AG20443 (cell line): Measurements from ENCODE around the gene DENND2D.

Source experiments
- DNase-seq: peaks from one replicate; pipeline ENCODE4 v3.0.0; 2012; ENCODE audit warnings: low spot score, mixed read lengths

Gene DENND2D

GRCh38 chr1:111175349-111175748 is 25.1 kb downstream of the DENND2D start:
- DNase-seq: no peak

DNA sequence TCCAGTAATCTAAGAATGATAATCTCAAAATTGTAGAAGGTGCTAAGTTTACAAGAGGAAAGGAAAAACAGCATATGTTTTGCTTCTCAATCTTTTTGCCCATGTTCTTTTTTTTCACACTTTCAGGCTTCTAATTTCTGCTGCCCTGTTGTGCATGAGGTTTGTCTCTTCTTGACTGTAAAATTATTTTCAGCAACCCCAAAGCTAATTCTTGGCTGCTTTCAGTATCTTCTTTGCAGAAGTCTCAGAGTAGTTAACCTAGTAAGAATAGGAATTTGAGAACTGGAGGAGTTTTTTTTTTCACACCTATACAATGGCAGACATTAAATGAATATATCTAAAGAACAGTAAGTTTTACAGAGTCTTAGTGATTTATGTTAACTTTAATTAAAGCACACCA is 26.4 kb downstream of the DENND2D start:
- DNase-seq: no peak

GRCh38 chr1:111172463-111172862 is 28.0 kb downstream of the DENND2D start:
- no peak for DNase-seq

DNA sequence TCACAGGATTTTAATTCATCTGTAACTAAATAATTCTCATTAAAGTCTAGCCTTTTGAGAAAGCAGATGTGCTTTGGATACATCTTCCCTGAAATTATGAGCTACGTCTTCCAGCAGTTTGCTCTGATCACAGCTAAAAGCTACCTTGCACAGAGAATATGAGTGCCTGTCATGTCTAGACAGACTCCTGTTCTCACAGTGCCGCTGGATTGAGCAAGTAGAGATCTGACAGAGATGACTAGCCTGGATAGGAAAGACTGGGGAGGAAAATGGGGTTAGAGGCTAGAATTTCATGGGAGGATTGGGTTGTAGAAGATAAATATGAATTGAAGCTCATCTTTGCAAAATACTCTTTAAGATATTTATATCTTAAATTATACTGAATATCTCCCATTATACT is 36.3 kb downstream of the DENND2D start:
- no peak for DNase-seq

DNA sequence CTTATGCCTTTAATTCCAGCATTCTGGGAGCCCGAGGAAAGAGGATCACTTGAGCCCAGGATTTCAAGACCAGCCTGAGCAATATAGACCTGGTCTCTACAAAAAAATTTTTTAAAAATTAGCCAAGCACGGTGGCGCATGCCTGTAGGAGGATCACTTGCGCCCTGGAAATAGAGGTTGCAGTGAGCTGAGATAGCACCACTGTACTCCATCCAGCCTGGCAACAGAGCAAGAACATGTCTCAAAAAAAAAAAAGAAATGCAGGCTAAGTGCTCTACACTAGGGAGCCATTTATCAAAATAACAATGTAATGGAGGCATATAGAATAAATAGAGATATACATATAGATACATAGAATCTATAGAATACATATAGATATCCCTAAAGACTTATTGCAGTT is 37.1 kb downstream of the DENND2D start:
- DNase-seq: no peak

DNA sequence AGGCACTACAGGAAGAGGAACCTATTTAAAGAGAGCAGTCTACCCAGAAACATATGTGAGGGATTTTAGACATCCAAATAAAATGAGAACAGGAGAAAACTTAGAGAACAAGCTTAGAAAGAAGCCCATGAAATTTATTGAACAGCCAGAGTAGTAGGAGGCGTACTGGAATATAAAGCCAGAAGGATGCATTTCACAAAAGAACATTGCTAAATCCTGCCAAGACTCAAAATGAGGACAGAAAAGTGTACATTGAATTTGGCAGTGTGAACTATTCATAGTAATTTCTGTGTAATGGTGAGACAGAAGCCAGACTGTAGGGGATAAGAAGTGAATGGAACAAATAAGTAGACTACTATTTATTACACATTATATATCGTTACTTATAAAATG is 38.0 kb downstream of the DENND2D start:
- no peak for DNase-seq

DNA sequence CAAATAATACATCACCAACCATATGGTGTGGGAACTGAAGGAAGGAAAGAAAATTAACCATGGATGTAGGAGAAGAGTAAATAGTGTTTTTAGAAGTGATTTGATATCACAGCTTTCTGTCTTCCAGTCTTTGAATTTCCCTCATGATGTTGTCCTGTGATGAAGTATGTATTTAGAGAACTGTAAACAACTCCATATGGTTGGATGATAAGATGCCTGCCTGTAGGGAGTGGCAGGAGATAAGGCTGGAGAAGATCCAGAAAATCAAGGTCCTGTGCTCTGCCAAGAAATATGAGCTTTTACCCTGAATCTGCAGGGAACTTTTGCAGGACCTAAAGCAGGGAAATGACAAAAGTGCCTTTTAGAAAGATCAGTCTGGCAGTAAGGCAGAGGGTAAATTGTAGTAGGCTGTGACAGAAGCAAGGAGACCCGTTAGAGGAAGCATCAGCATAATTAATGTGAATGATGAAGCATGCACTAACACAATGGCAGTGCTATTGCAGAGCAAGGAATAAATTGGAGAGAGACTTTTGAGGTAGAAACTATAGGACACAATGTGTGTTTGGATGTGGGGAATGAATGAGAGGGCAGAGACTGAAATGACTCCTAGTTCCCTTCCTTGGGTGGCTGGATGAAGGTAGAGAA is 38.5 kb downstream of the DENND2D start:
- DNase-seq: no peak

DNA sequence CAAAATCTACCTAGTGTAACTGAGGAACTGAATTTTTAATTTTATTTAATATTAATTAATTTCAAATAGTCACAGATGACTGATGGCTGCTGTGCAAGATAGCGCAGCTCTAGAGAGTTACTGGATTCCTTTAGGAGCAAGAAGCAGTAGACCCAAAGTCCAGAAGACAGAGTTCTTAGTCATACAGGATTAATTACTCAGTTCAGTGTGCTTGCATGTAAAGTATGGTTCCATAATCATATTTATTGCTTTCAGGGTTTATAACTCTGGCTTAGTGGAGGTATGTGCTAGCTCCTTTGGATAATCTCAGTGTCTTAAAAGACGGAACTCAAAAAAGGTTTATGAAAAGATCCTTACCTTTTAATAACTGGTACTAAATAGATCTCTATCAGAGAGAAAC is 43.0 kb downstream of the DENND2D start:
- no peak for DNase-seq

GRCh38 chr1:111154021-111154999 is 46.1 kb downstream of the DENND2D start:
- DNase-seq: no peak

GRCh38 chr1:111151838-111152237 is 48.6 kb downstream of the DENND2D start:
- DNase-seq: no peak

DNA sequence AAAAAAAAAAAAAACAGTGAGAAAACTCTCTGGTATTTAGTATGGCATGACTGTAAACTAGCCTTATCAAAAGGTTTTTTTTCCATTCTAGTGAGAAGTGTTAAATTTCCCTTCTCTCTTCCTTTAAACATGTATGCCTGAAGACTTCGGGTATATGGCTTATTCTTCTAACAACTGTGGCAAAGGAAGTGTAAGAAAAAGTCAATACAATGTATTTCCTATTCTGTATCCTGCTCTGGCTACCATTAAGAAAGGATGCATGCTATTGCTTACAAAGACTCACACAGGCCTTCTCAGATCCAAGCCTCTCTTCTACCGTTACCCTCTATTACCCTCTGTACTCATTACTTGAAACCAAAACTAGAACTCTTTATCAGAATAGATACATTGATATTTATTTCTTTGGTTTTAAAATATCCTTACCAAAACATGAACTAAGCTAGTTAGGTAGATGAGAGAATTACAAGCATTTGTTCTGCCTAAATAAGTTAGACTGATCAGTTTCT is 52.0 kb downstream of the DENND2D start:
- DNase-seq: no peak

DNA sequence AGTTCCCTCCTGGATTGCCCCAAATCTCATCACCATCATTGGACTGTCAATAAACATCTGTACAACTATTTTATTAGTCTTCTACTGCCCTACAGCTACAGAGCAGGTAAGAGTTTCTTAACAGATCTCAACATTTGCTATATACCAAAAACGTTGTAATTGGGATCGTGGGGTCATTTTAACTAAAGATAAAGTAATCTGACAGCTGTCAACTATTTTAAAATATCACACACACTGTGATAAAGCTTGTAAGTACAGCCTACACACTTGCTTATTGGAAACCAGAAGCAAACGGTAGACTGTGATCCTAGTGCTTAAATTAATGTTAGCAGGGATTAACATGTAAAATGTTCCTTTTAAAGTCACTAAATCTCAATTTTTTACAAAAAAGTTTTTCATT is 52.5 kb downstream of the DENND2D start:
- DNase-seq: no peak

DNA sequence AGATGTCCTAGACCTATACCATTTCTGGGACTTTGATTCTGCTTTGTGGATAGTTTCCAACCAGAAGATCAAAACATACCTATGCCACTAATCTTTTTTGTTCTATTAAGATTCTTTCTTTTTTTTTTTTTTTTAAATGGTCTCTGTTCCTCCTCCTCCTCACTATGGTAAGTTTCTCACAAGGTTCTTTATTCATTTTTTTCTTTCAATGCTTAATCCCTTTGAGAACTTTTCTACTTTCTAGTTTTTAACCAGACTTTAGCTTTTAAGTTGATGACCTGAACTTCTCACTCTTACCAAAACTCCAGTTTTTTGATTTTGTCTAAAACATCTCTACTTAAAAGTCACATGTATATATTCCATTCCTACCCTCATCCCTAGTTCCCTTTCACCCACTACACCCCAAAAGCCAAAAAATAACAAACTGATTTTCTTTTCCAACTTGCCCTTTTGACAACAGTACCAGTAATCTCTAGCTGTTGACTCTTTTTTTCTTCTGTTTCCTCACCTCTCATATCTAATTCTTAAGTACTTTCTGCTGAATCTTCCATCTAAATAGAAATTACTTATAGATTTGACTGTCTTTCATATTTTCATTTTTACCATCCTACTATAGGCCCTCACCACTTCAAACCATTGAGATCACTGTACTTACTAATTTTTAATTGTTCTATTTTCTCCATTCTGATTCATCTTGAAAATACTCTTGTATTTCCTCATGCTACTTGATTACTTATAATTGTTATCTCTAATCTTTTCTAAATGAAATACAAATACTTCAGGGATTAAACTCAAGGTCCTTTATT is 54.3 kb downstream of the DENND2D start:
- no peak for DNase-seq

DNA sequence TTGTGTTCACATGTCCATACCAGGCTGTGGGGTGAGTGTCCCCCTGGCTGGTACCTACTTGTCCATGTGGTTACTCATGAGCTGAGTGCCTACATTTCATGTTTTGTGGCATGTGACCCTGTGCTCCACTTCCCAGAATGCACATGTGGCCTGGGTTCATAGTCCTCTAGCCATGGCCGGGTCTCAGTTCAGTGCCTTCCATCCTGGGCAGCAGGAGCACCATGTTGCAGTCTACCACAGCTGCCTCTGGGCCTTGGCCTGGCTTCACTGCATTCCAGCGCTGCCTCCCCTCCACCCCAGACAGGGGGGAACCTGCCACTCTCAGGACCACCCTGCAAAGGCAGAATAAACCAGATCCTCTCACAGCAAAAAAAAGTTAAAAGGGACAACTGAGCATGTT is 54.9 kb downstream of the DENND2D start:
- no peak for DNase-seq

DNA sequence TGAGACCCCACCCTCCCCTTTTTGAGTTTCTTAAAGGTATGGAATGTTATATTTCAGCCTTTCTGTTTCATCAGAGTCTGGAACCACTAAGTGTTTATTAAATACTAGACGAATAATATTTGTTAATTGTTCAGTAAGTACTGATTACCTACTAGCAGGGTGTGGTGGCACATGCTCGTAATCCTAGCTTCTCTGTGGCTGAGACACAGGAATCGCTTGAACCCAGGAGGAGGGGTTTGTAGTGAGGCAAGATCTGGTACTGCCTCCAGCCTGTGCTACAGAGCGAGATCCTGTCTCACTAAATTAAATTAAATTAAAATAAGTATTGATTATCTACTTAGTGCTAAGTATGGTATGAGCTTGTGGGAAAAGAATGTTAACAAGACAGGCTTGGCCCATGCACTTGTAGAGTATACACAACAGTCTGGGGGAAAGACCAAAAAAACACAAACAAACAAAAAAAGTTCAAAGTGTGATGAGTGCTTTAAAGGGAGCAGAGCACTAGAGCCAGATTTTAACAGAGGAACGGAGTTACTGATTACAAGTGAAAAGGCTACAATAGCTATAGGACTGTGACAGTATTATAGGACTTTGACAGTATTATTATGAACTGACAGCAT is 58.0 kb downstream of the DENND2D start:
- no peak for DNase-seq

GRCh38 chr1:111141245-111142220 is 58.9 kb downstream of the DENND2D start:
- no peak for DNase-seq

DNA sequence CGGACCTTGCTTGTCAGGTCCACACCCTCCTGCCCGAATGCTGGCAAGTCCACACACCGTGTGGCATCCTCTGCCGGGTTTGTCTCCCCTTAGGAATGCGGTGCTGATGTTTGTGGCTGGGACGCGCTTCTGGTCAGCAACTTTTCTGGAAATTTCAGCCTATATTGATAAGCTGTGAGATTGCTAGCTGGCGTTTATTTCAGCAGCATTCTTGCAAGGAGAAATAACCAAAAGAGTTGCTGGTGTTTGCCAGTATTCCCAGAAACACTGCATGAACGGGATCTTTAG is 59.8 kb downstream of the DENND2D start:
- DNase-seq: peak; percentile 88

GRCh38 chr1:111139956-111140679 is 60.3 kb downstream of the DENND2D start, which contains the start of the genes CEPT1 and DRAM2:
CEPT1 (plus strand) TSS chr1:111140223; CDS start chr1:111147715, 7,492 bp downstream.
DRAM2 (minus strand) TSS chr1:111140093; CDS start chr1:111131554, 8,539 bp downstream.
- DNase-seq: peak; percentile 97

DNA sequence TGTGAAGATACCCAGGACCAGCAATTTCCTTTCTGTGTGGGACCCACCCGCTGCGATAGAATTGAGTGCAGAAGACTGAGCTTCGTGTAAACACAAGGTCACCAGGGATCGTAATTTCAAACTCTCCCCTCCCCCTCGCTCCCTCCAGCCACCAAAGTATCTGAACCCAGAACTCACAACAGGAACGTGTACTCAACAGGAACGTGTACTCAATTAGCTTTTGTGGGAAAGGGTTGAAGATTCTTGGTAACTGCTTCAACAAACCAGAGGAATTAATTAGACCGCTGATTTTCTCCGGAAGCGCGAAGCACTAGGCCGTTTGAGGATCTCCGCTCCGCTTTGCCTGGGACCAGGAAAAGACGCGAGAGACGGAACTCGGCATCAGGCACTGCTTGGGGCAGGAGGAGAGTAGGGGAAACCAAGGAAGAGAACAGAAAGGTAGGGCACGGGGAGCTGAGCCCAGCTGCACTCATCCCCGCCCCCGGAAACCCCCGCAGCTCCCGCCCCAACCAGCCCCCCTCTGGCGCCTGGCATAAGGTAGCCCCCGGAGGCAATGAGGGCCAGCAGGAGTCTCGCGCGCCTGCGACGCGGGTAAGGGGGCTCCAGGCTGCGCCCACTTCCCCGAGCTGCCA is 61.0 kb downstream of the DENND2D start:
- peak; percentile 61 for DNase-seq
